Activated CD4-positive, alpha-beta T cell treated with anti-CD3 and anti-CD28 coated beads, Interleukin-2, Interleukin-4, amounts not matched to agents 100 ng/mL and 50 ng/mL, durations not matched to agents 16 hours and 8 hours (primary cell): ENCODE results near the gene ELAC2.

Experiments used
- DNase-seq: peaks from one replicate; pipeline ENCODE4 v3.0.0-alpha.2; 2020; ENCODE audit warnings: low spot score

The ELAC2 gene

DNA sequence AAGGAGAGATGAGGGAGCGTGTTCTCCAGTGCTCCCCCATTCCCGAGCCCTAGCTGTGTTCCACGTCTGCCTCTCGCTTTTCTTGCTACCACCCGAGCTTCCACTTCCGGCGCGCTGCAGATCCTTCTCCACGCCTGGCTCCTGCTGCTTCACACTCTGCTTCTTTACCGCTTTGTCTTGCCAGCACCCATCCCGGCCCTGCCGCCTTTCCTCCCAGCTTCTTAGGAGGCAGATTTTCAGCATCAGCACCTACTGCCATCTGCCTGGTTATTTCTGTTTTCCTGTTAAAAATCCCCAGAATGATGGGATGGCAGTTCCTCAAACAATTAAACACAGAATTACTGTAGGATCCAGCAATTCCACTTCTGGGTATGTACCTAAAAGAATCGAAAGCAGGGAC lies 64.7 kb downstream of the ELAC2 start:
- no peak for DNase-seq

DNA sequence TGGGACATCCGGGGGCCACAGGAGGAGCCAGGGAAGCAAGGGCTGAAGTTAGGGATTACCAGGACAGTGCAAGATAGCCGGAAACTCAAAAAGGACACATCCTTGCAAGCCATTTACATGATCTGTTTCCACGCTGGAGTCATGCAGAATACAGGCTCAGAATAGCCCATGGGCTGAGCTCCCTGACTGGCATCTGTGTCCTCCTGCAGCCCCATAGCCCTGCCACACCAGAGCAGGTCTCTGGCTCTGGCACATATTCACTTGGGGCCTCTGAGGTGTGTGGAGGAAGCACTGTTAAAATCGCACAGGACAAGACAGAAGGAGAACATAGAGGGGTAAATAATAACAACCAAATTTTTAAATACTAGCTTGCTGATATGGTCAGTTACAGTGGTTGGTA lies 65.8 kb downstream of the ELAC2 start:
- no peak for DNase-seq

DNA sequence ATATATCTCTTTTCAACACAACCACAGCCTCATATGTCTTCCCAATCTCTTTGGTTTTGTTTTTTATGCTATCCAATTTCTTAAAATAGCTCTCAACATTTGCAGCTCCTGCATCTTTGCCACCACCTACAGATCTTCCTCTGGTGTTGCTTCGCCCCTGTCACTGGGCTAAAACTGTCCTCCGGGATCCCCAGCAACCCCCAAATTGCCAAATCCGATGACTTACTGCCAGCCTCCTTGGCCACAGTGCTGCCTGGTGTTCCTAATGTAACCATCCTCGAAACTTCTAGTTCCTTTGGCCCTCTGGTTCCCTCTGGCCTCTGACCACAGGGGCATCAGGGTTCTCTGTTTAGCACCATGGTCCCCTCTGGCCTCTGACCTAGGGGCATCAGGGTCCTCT lies 70.8 kb downstream of the ELAC2 start:
- no peak for DNase-seq
